K562 (cell line): ENCODE measurements around the gene OR56B4. TPM values are rescaled to one million over a fixed set of nuclear protein-coding genes. Genes with fewer than 3 reads are reported as not detected.

ENCODE experiments used
- ATAC-seq: fragments of 200-7000 bp; cut with Tn5 transposase; 3 replicates; pipeline ENCODE4 v1.9.1; 2020; ENCODE audit warnings: moderate library complexity
- BruUV-seq: library from RNA; stranded (reverse); fragments of 400-500 nt; replicated peaks from 2 replicates; lab custom pipeline; 2021; lab: Mats Ljungman, UMichigan
- CTCF ChIA-PET: fragments of 300-600 bp; formaldehyde crosslinking; extraction: SDS; loops from one replicate; lab custom pipeline; 2021; ENCODE audit warnings: low intra/inter-chr PET ratio; lab: Yijun Ruan, JAX
- POLR2A ChIA-PET: fragments of 300-600, 350-650 bp; sonication (Branson Sonifier 250); formaldehyde crosslinking; extraction: SDS; loops from one replicate; lab custom pipeline; 2021; ENCODE audit warnings: antibody characterized with exemption, inconsistent platforms; lab: Yijun Ruan, JAX
- DNase-seq, 4 experiments: peaks; one replicate each; pipeline versions ENCODE4 v3.0.0 to v3.0.0-alpha.2; 2011 to 2018; ENCODE audit warnings: low spot score in 3 of 4, mixed read lengths in 3 of 4; ENCODE audit errors: extremely low read depth in 1 of 4
- FAIRE-seq: peaks from 2 replicates; lab custom pipeline; 2011; peaks lifted over from hg19 to GRCh38; lab: Jason Lieb, UNC
- H2AFZ ChIP-seq: 2 replicates; pipeline ENCODE4 v1.6.0; 2011; ENCODE audit warnings: low read depth, low read length, control low read depth, inconsistent platforms
- H3K27ac ChIP-seq: fragments of 200-600 bp; 3 replicates; pipeline ENCODE4 v1.8.0; 2011; ENCODE audit warnings: low read depth, mild to moderate bottlenecking, control low read depth, inconsistent platforms, low read length, moderate library complexity, mixed read lengths; ENCODE audit errors: extremely low read depth
- H3K27me3 ChIP-seq, 2 experiments: fragments of 300-600 bp in 1 of 2; 2 replicates in 1 of 2; 3 replicates in 1 of 2; pipeline versions ENCODE4 v1.6.0 to v1.8.0; 2011; ENCODE audit warnings: inconsistent platforms in 2 of 2, low read length in 2 of 2, mild to moderate bottlenecking in 1 of 2, mixed read lengths in 1 of 2, moderate library complexity in 1 of 2; ENCODE audit not compliant: control insufficient read depth in 2 of 2, insufficient read depth in 2 of 2
- H3K36me3 ChIP-seq: fragments of 300-600 bp; 3 replicates; pipeline ENCODE4 v1.8.0; 2011; ENCODE audit warnings: mild to moderate bottlenecking, low read length, inconsistent platforms; ENCODE audit not compliant: control insufficient read depth, insufficient read depth
- H3K4me1 ChIP-seq, 2 experiments: fragments of 200-600 bp in 1 of 2; replicated peaks in 1 of 2; 2 replicates in 1 of 2; 3 replicates in 1 of 2; pipeline versions ENCODE4 v1.5.1 to v1.8.0; 2011; ENCODE audit warnings: inconsistent platforms in 2 of 2, low read length in 2 of 2, mild to moderate bottlenecking in 1 of 2, mixed read lengths in 1 of 2, moderate library complexity in 1 of 2; ENCODE audit not compliant: control insufficient read depth in 2 of 2, insufficient read depth in 2 of 2
- H3K4me2 ChIP-seq: 2 replicates; pipeline ENCODE4 v1.6.1; 2011; ENCODE audit warnings: low read length, control low read depth, inconsistent platforms, mixed read lengths; ENCODE audit not compliant: insufficient read depth
- H3K4me3 ChIP-seq: fragments of 200-600 bp; sonication (generic), shearing (Covaris generic); 2 replicates; pipeline ENCODE4 v1.5.1; 2016; ENCODE audit warnings: control low read depth, inconsistent platforms
- H3K79me2 ChIP-seq: fragments of 200-600 bp; 3 replicates; pipeline ENCODE4 v1.8.0; 2011; ENCODE audit warnings: low read length, inconsistent platforms; ENCODE audit not compliant: control insufficient read depth, insufficient read depth
- H3K9ac ChIP-seq, 2 experiments: 2 replicates each; pipeline versions ENCODE4 v1.6.0 to v1.6.1; 2011; ENCODE audit warnings: low read depth in 2 of 2, low read length in 2 of 2, control low read depth in 1 of 2, inconsistent platforms in 1 of 2, mild to moderate bottlenecking in 1 of 2, mixed read lengths in 1 of 2; ENCODE audit not compliant: insufficient read depth in 1 of 2
- H3K9me1 ChIP-seq: one replicate; pipeline ENCODE4 v1.6.0; 2011; ENCODE audit warnings: inconsistent platforms, mild to moderate bottlenecking, low read length, moderate library complexity; ENCODE audit not compliant: control insufficient read depth, insufficient read depth
- H3K9me3 ChIP-seq: replicated peaks from 2 replicates; pipeline ENCODE4 v1.5.1; 2011; ENCODE audit warnings: low read depth, low read length, inconsistent platforms; ENCODE audit not compliant: control insufficient read depth, insufficient read depth
- H4K20me1 ChIP-seq: replicated peaks from 2 replicates; pipeline ENCODE4 v1.6.1; 2011; ENCODE audit warnings: low read length, inconsistent platforms, mixed read lengths; ENCODE audit not compliant: control insufficient read depth, insufficient read depth
- BHLHE40 ChIP-seq: IDR thresholded peaks from 2 replicates; pipeline ENCODE4 v1.6.1; 2011; ENCODE audit warnings: low read length, improper control_type of control experiment
- ESRRA ChIP-seq: fragments of 450-650 bp; IDR thresholded peaks from 2 replicates; pipeline ENCODE4 v1.6.1; 2014; ENCODE audit warnings: low read depth, mild to moderate bottlenecking, moderate library complexity, borderline replicate concordance
- KDM1A ChIP-seq, 2 experiments: fragments of 450-650 bp; IDR thresholded peaks; 2 replicates each; pipeline ENCODE4 v1.6.1; 2016; ENCODE audit warnings: mild to moderate bottlenecking in 2 of 2
- MEF2D ChIP-seq: conservative IDR thresholded peaks from 2 replicates; pipeline ENCODE4 v1.6.1; 2016; ENCODE audit warnings: low read depth, missing genetic modification characterization, missing compliant biosample characterization
- NFIC ChIP-seq: fragments of 450-650 bp; IDR thresholded peaks from 2 replicates; pipeline ENCODE4 v1.6.1; 2017; ENCODE audit warnings: mild to moderate bottlenecking, inconsistent platforms
- NFIX ChIP-seq: fragments of 250-450 bp; sonication (Bioruptor Pico); IDR thresholded peaks from 2 replicates; pipeline ENCODE4 v1.4.0; 2020; ENCODE audit warnings: low read depth, mild to moderate bottlenecking, moderate library complexity
- POLR2AphosphoS2 ChIP-seq: IDR thresholded peaks from 2 replicates; pipeline ENCODE4 v1.6.1; 2012; ENCODE audit warnings: low read length, improper control_type of control experiment
- SUPT5H ChIP-seq: fragments of 450-650 bp; IDR thresholded peaks from 2 replicates; pipeline ENCODE4 v1.6.1; 2016
- TAF1 ChIP-seq: IDR thresholded peaks from 2 replicates; pipeline ENCODE4 v1.6.1; 2011; ENCODE audit warnings: mild to moderate bottlenecking, low read length, moderate library complexity; ENCODE audit not compliant: insufficient read depth, control insufficient read depth, severe bottlenecking; ENCODE audit errors: extremely low read depth
- TAL1 ChIP-seq: fragments of 450-650 bp; IDR thresholded peaks from 2 replicates; pipeline ENCODE4 v1.6.1; 2016; ENCODE audit warnings: mild to moderate bottlenecking
- WGBS: fragments of 100-300 bp; shearing (Covaris generic); methylation state at CpG from one replicate; pipeline ENCODE4 v1.1.6; 2016; ENCODE audit warnings: low coverage, mixed read lengths; ENCODE audit not compliant: insufficient coverage; ENCODE audit errors: missing lambda C conversion rate; 5-methylcytosine and 5-hydroxymethylcytosine counted together
- in situ Hi-C: fragments of 300-500 bp; cut with MboI; formaldehyde crosslinking; loops from 4 replicates; pipeline ENCODE4 v1.15.0; 2018; ENCODE audit warnings: inconsistent platforms, mixed read lengths
- intact Hi-C: fragments of 100-400 bp; cut with micrococcal nuclease; formaldehyde crosslinking; loops from 2 replicates; pipeline ENCODE4 v1.14.2; 2022
- polyA plus RNA-seq, 8 experiments: library from polyadenylated mRNA; depleted of rRNA in 4 of 8; stranded (reverse) in 5 of 8; unstranded in 3 of 8; fragments of >200 nt; fragmentation: Nextera tagmentation in 2 of 8; fragmentation: Illumina TruSeq in 1 of 8; extraction: Ambion mirVana in 2 of 8; extraction: Trizol in 1 of 8; gene quantifications; 2 replicates each; pipeline versions ENCODE4 v1.2.1 to v1.2.3, GENCODE V29; 2011 to 2014; ENCODE audit warnings: inconsistent platforms in 1 of 8, missing spikeins in 1 of 8
- total RNA-seq, 7 experiments: library from RNA; depleted of rRNA in 6 of 7; stranded (reverse); fragments of >200 nt in 6 of 7; fragmentation: Illumina TruSeq in 2 of 7; extraction: Trizol in 2 of 7; gene quantifications; 2 replicates each; pipeline versions ENCODE4 v1.2.1 to v1.2.3, GENCODE V29; 2011 to 2021; ENCODE audit warnings: low replicate concordance in 1 of 7

Gene OR56B4
- total and polyA plus RNA-seq, 9 of the 15 experiments (the other 6 are each of a cell fraction or from before 2014, with no cell fraction given): 0.07 TPM; not detected in 8

GRCh38 chr11:6151117-6151516 is 43.6 kb downstream of the OR56B4 start:
- H3K9me3 ChIP-seq: no peaks in the 10 kb centered on the region
- peak; percentile 78 for TF ChIP-seq NFIC
- TF ChIP-seq ESRRA: no peak
- no peak for TF ChIP-seq BHLHE40
- TF ChIP-seq SUPT5H: no peak
- TF ChIP-seq KDM1A (IDR thresholded peaks at IDR 0.05): no peak
- TF ChIP-seq TAF1: no peak
- no peak for TF ChIP-seq MEF2D
- peak; percentile 63; the same call in 1 of the 2 replicates for TF ChIP-seq NFIX
- no peak for TF ChIP-seq TAL1
- no peak for TF ChIP-seq POLR2AphosphoS2
- H2AFZ ChIP-seq: no peak overlapping the region
- no peaks in the 10 kb centered on the region for H3K9me1 ChIP-seq
- DNase-seq (no peak), FAIRE-seq (no peak), ATAC-seq (no peak)
- intact Hi-C loops (no loop called here), in situ Hi-C loops (no loop called here)
- H3K4me2 ChIP-seq: no peak overlapping the region
- POLR2A ChIA-PET: no interaction called here
- no peaks in the 10 kb centered on the region for H4K20me1 ChIP-seq
- no peaks in the 10 kb centered on the region for H3K36me3 ChIP-seq
- H3K9ac ChIP-seq: no peak overlapping the region
- no peak overlapping the region for H3K4me3 ChIP-seq
- H3K79me2 ChIP-seq: no peaks in the 10 kb centered on the region
- WGBS: 9% methylated on average over 1 of the region's 1 CpG
- no peak overlapping the region for H3K27ac ChIP-seq
- no peaks in the 10 kb centered on the region for H3K27me3 ChIP-seq
- BruUV-seq: no TSS peak
- no peaks in the 10 kb centered on the region for H3K4me1 ChIP-seq
- CTCF ChIA-PET: no interaction called here
